Fibroblast of the aortic adventitia (primary cell): ENCODE data around the gene ABI3BP. TPM values are rescaled to one million over a fixed set of nuclear protein-coding genes. Genes with fewer than 3 reads are reported as not detected.

Experiments
- DNase-seq: peaks from one replicate; pipeline ENCODE4 v3.0.0-alpha.2; 2010; ENCODE audit warnings: low read depth
- H3K4me3 ChIP-seq: 2 replicates; pipeline ENCODE4 v1.5.1; 2011; ENCODE audit warnings: low read depth, mild to moderate bottlenecking, control low read depth, low read length, moderate library complexity
- total RNA-seq: library from RNA; depleted of rRNA; stranded (reverse); fragments of >200 nt; gene quantifications from 2 replicates; pipeline ENCODE4 v1.2.3, GENCODE V29; 2012; ENCODE audit warnings: low replicate concordance
- TF ChIP-seq, protein P1 (sequence below): IDR thresholded peaks from 2 replicates; pipeline ENCODE4 v1.5.1; 2011; ENCODE audit warnings: mild to moderate bottlenecking, low read length, control low read depth, inconsistent platforms; ENCODE audit not compliant: insufficient read depth

Gene ABI3BP
- total RNA-seq: 83.2 and 108 TPM in 2 replicates

DNA sequence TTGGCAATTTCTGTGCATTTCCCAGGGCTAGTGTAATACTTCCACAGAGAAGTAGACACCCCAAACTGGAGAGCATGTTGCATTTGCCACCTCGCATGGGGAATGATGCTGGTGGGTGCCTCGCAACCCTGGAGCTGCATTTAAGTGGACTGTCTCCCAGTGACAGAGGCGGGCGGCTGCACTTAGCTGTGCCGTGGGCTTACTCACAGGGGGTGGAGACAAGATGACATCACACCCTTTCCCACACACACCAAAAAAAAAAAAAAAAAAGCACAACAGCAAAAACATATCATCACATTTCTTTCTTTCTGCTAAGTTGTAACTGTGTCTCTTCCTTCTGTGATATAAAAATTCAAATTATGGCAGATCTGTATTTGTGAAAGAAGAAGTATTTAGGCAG is at the start of gene ABI3BP:
Gene ABI3BP, minus strand, starts transcription at position 113 of the 400 bp plus-strand sequence. Its CDS starts 37 bp downstream, at position 76.
- H3K4me3 ChIP-seq: peak within 1 kb of the TSS; percentile 75
- peak; percentile 90 for DNase-seq
- TF ChIP-seq, protein P1, sequence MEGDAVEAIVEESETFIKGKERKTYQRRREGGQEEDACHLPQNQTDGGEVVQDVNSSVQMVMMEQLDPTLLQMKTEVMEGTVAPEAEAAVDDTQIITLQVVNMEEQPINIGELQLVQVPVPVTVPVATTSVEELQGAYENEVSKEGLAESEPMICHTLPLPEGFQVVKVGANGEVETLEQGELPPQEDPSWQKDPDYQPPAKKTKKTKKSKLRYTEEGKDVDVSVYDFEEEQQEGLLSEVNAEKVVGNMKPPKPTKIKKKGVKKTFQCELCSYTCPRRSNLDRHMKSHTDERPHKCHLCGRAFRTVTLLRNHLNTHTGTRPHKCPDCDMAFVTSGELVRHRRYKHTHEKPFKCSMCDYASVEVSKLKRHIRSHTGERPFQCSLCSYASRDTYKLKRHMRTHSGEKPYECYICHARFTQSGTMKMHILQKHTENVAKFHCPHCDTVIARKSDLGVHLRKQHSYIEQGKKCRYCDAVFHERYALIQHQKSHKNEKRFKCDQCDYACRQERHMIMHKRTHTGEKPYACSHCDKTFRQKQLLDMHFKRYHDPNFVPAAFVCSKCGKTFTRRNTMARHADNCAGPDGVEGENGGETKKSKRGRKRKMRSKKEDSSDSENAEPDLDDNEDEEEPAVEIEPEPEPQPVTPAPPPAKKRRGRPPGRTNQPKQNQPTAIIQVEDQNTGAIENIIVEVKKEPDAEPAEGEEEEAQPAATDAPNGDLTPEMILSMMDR: no peak

DNA sequence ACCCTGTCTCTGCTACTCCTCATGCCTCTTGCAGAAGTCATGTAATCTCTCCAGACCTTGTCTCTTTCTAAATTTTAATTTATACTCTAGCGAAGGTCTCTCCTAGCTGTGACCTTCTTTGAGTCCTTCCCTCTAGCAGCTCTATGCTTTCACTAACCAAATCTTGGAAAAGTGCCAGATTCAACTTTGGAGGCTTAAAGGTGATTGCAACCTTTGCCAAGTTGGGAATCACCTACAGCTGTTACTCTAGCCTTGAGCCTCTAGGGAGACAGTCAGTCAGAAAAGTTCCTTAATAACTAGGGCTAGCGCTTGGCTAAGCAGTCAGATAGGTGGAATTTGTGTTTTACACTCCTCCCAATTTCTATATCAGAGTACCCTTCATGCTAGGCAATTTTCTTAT is 46.1 kb upstream of the ABI3BP start:
- no peak for DNase-seq
- no peak overlapping the region for H3K4me3 ChIP-seq
- TF ChIP-seq, protein P1: no peak

DNA sequence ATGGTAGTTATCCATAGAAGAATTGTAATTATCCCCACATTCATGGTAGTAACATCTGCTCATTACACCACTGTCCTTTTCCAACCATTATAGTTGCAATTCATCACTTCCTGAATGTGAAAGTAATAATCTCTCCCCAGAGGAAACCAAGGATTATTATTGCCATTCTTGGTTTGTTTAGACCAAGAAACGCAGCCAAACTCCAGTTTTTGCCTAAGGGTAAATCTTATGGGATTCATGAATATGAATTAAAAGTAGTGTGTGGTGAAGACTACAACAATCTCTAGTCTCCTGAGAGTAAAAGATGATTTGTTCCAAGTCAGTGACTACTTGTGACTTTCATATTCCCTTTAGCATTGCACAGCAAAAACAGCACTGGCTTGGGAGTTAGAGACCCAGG is 45.7 kb upstream of the ABI3BP start:
- DNase-seq: peak; percentile 53
- TF ChIP-seq, protein P1: no peak
- no peak overlapping the region for H3K4me3 ChIP-seq

- TF ChIP-seq, protein P1: no peak
- DNase-seq: peak; percentile 35
- no peak overlapping the region for H3K4me3 ChIP-seq
Observed at GRCh38 chr3:101038393-101038792, 45.2 kb upstream of the ABI3BP start.

DNA sequence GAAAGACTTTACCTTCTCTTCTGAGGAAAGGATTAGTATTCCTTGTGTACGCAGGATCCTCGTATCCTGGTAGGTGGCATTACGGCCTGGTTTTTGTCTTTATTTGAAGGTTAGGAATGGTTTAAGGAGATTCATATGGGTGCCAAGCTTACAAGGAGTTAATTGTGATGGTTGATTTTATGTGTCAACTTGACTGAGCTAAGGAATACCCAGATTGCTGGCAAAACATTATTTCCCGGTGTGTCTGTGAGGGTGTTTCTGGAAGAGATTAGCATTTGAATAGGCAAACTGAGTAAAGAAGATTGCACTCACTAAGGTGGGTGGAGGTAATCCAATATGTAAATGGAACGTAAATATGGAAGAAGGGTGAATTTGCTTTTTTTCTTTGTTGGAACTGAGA is 44.4 kb upstream of the ABI3BP start:
- TF ChIP-seq, protein P1: no peak
- no peak for DNase-seq
- H3K4me3 ChIP-seq: no peak overlapping the region

DNA sequence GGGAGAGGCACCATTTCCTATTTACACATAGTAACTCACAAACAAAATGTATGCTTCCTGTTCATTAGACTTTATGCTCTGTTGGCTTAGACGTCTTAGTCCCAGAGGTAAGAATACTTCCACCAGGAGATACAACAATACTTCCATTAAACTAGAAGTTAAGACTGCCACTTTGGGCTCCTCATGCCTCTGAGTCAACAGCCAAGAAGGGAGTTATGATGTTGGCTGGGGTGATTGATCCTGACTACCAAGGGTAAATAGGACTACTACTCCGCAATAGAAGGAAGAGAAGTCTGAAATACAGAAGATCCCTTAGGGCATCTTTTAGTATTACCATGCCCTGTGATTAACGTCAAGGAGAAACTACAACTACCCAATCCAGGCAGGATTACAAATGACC is 43.5 kb upstream of the ABI3BP start:
- H3K4me3 ChIP-seq: no peak overlapping the region
- DNase-seq: no peak
- TF ChIP-seq, protein P1: no peak

- H3K4me3 ChIP-seq: no peak overlapping the region
- TF ChIP-seq, protein P1: no peak
Observed at GRCh38 chr3:101036213-101036618, 43.0 kb upstream of the ABI3BP start.

More at GRCh38 chr3:101036213-101036618, 43.0 kb upstream of the ABI3BP start:
- peak; percentile 98 for DNase-seq
